Heart right ventricle (tissue), 16 donors: ENCODE measurements around the gene ADGRG6. TPM values are rescaled to one million over a fixed set of nuclear protein-coding genes. Genes with fewer than 3 reads are reported as not detected.

Experiments used
- ATAC-seq, 8 donors: fragments of 200-7000 bp; cut with Tn5 transposase; one replicate each; pipeline ENCODE4 v1.9.1; 2020; ENCODE audit warnings: mild to moderate bottlenecking in 8 of 8, moderate library complexity in 8 of 8, moderate number of reproducible peaks in 1 of 8
- DNase-seq, 2 donors: peaks; one replicate each; pipeline ENCODE4 v3.0.0-alpha.2; 2020
- H3K27ac ChIP-seq, 10 donors: fragments of 200-600 bp; sonication (generic) in 2 of 10; one replicate each; pipeline versions ENCODE4 v1.5.0 to v1.8.0; 2020 to 2022; ENCODE audit warnings: mild to moderate bottlenecking in 3 of 10
- H3K27me3 ChIP-seq, 7 donors: fragments of 200-600 bp; one replicate each; pipeline ENCODE4 v1.8.0; 2021 to 2022; ENCODE audit warnings: mild to moderate bottlenecking in 2 of 7
- H3K36me3 ChIP-seq, 9 donors: fragments of 200-600 bp; sonication (generic) in 1 of 9; one replicate each; pipeline versions ENCODE4 v1.5.0 to v1.8.0; 2020 to 2022; ENCODE audit warnings: mild to moderate bottlenecking in 2 of 9
- H3K4me1 ChIP-seq, 9 donors: fragments of 200-600 bp; sonication (generic) in 1 of 9; one replicate each; pipeline versions ENCODE4 v1.5.0 to v1.8.0; 2020 to 2022; ENCODE audit warnings: mild to moderate bottlenecking in 4 of 9
- H3K4me3 ChIP-seq, 10 donors: fragments of 200-600 bp; sonication (generic) in 2 of 10; one replicate each; pipeline versions ENCODE4 v1.5.0 to v1.8.0; 2020 to 2022; ENCODE audit warnings: mild to moderate bottlenecking in 7 of 10, moderate library complexity in 2 of 10
- H3K9me3 ChIP-seq, 11 donors: fragments of 200-600 bp in 10 of 11; sonication (generic) in 2 of 11; one replicate each; pipeline versions ENCODE4 v1.5.0 to v1.8.0; 2013 to 2022; ENCODE audit warnings: mild to moderate bottlenecking in 2 of 11, control low read depth in 1 of 11, moderate library complexity in 1 of 11
- WGBS, 2 donors: extraction: QIAGEN DNeasy Blood & Tissue Kit; methylation state at CpG; one replicate each; pipeline ENCODE4 v1.1.7; 2013; ENCODE audit warnings: inconsistent platforms in 1 of 2; 5-methylcytosine and 5-hydroxymethylcytosine counted together
- intact Hi-C, 10 donors: fragments of 100-400 bp; cut with DNase I; formaldehyde crosslinking; loops; one replicate each; pipeline versions ENCODE4 v1.11.1 to v1.14.2; 2022
- polyA plus RNA-seq, 2 donors: library from polyadenylated mRNA; stranded (reverse); fragments of 200-250 nt; gene quantifications; one replicate each; pipeline ENCODE4 v1.2.3, GENCODE V29; 2013
- total RNA-seq, 10 donors: library from RNA; stranded (reverse); fragmentation: NEBNext Ultra II Directional in 3 of 10; extraction: Animal tissue kit (Norgen Biotek cat#: 25700) in 3 of 10; gene quantifications; one replicate each; pipeline versions ENCODE4 v1.2.1 to v1.2.4, GENCODE V29; 2021 to 2023
- TF ChIP-seq, protein P1 (sequence below), 9 donors: fragments of 200-600 bp; sonication (generic) in 2 of 9; IDR thresholded peaks; one replicate each; pipeline versions ENCODE4 v1.5.0 to v1.8.0; 2021 to 2022; ENCODE audit warnings: antibody characterized with exemption in 9 of 9, mild to moderate bottlenecking in 5 of 9, moderate library complexity in 1 of 9
- donor health status: Arrhythmogenic right ventricular cardiomyopathy.
- donor health status: ischemic (EF 13 %, LVEDD 7.1; RV severe dilation, severe dysfunction).
- donor health status: healthy with polysubstance abuse.
- donor health status: DM: no; HTN: yes; CAD: no.
- donor health status: DM: no; HTN: no; CAD: no.
- donor health status: ischemic (EF 25% LVEDD 6.9; RV normal size, moderate dysfunction).
- donor health status: ischemic (EF 25% LVEDD 5.7; RV mildly dilated, moderate dysfunction).
- donor health status: healthy.
- donor health status: DM: yes; HTN: yes; CAD: no.
- donor health status: Ischemic cardiomyopathy.
- donor health status: ischemic (EF 35%, LVEDD 5.7; RV mildly dilated, moderate dysfunction).
- donor health status: nonischemic (EF 11% LVEDD 7.7; RV severe dilation, severe dysfunction).
- donor health status: DM: yes; HTN: yes; CAD: no.
- donor health status: PGD.
- donor health status: ischemic (EF 29% LVEDD 5.4; RV normal size, mild dysfunction).
- donor health status: nonischemic (EF 23%, LVEDD 6.1; RV moderate dilation, normal function).

ADGRG6 gene
- total and polyA plus RNA-seq, 12 donors, result 0.93 to 5.9 (median 3.1) TPM

DNA sequence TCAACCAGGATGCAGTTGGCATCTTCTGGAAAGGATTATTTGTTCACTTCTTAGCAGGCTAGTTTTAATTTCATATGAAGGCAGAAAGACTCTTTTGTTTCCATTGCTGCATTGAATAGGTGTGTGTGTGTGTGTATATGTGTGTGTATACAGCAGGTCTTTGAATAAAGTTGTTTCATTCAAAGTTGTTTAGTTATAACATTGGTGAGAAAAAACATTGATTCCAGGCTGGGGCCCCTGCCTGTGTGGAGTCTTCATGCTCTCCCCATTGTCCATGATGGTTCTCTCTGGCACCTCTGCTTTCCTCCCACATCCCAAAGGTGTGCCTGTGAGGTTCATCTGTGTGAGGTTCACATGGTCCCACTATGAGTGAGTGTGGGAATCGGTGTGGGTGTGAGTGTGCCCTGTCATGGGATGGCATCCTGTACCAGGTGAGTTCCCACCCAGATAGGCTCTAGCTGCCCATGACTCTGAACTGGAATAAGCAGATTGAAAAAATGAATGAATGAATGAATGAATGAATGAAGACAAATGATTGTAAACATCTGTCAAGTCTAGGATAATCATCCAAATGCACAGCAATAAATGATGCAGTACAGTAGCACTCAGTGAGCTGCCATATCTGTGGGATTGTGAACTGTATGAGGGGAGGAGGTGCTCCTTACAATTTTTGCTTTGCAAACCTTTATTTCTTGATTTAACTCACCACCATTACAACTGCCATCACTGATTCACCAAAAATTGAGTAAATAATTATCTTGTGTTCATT, 156.0 kb downstream of the ADGRG6 start:
- ATAC-seq, result no peak
- Histone ChIP-seq H3K27me3 (no peaks in the 10 kb centered on the region), H3K4me1 (no peaks in the 10 kb centered on the region), H3K4me3 (no peak overlapping the region), H3K27ac (no peak overlapping the region), H3K36me3 (no peaks in the 10 kb centered on the region), H3K9me3 (peaks cover 0 to 9% (median 0%) of the 10 kb centered on the region in 11 donors)
- WGBS, 2 donors, result 96 to 98% methylated on average over 1 of the region's 1 CpG
- intact Hi-C loops, result no loop called here
- DNase-seq, result no peak
- TF ChIP-seq, protein P1, sequence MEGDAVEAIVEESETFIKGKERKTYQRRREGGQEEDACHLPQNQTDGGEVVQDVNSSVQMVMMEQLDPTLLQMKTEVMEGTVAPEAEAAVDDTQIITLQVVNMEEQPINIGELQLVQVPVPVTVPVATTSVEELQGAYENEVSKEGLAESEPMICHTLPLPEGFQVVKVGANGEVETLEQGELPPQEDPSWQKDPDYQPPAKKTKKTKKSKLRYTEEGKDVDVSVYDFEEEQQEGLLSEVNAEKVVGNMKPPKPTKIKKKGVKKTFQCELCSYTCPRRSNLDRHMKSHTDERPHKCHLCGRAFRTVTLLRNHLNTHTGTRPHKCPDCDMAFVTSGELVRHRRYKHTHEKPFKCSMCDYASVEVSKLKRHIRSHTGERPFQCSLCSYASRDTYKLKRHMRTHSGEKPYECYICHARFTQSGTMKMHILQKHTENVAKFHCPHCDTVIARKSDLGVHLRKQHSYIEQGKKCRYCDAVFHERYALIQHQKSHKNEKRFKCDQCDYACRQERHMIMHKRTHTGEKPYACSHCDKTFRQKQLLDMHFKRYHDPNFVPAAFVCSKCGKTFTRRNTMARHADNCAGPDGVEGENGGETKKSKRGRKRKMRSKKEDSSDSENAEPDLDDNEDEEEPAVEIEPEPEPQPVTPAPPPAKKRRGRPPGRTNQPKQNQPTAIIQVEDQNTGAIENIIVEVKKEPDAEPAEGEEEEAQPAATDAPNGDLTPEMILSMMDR (IDR thresholded peaks at IDR 0.05), result no peak

DNA sequence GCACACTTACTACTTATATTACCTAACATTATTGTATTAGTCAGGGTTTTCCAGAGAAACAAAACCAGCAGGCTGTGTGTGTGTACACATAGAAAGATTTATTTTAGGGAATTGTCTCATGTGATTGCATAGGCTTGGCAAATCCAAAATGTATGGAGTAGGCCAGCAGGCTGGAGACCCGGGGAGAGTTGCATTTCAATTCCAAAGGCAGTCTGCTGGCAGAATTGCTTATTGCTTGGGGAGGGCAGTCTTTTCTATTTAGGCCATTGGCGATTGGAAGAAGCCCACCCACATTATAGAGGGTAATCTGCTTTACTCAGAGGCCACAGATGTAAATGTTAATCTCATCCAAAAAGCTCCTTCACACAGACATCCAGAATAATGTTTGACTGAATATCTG, 157.0 kb downstream of the ADGRG6 start:
- TF ChIP-seq, protein P1 (IDR thresholded peaks at IDR 0.05), result no peak
- Histone ChIP-seq H3K9me3 (peaks cover 0 to 9% (median 0%) of the 10 kb centered on the region in 11 donors), H3K27ac (no peak overlapping the region), H3K27me3 (no peaks in the 10 kb centered on the region), H3K36me3 (no peaks in the 10 kb centered on the region), H3K4me1 (no peaks in the 10 kb centered on the region), H3K4me3 (no peak overlapping the region)
- ATAC-seq (no peak), DNase-seq (no peak)
- WGBS, 2 donors, result 72 to 76% methylated on average over 2 of the region's 2 CpGs
- intact Hi-C loops, result no loop called here

- ATAC-seq (no peak), DNase-seq (no peak)
- H3K9me3 ChIP-seq, result peaks cover 0 to 9% (median 0%) of the 10 kb centered on the region in 11 donors
- H3K27me3 ChIP-seq, result no peaks in the 10 kb centered on the region
- H3K4me3 ChIP-seq, result no peak overlapping the region
- no peaks in the 10 kb centered on the region for H3K36me3 ChIP-seq
- intact Hi-C loops, result no loop called here
- TF ChIP-seq, protein P1 (IDR thresholded peaks at IDR 0.05), result no peak
- WGBS, 2 donors, result 97% methylated on average over 1 of the region's 1 CpG
- no peak overlapping the region for H3K27ac ChIP-seq
- no peaks in the 10 kb centered on the region for H3K4me1 ChIP-seq
Measured at GRCh38 chr6:142459271-142459670, 157.5 kb downstream of the ADGRG6 start.

GRCh38 chr6:142462260-142462659, 160.5 kb downstream of the ADGRG6 start:
- H3K4me1 ChIP-seq, result no peaks in the 10 kb centered on the region
- H3K27ac ChIP-seq, result no peak overlapping the region
- intact Hi-C loops, result no loop called here
- H3K9me3 ChIP-seq, result peaks cover 0 to 9% (median 0%) of the 10 kb centered on the region in 11 donors
- no peaks in the 10 kb centered on the region for H3K27me3 ChIP-seq
- ATAC-seq (no peak), DNase-seq (no peak)
- TF ChIP-seq, protein P1 (IDR thresholded peaks at IDR 0.05), result no peak
- no peaks in the 10 kb centered on the region for H3K36me3 ChIP-seq
- H3K4me3 ChIP-seq, result no peak overlapping the region
- 92 to 96% methylated on average over 2 of the region's 2 CpGs for WGBS, 2 donors
